Measurements from ENCODE around the gene PRC1.

- TF ChIP-seq CTCF (IDR thresholded peaks at IDR 0.05; ENCODE audit: low read length) (no peak), EZH2 (optimal IDR thresholded peaks at IDR 0.05; ENCODE audit: low read depth, low read length) (no peak)
Measured at GRCh38 chr15:90982135-90982534, 12.2 kb downstream of the PRC1 start.
